HL-60/S4 (cell line): ENCODE measurements around the gene RGL1.
"Not testable (repeated sequence)": the region's sequence is repeated elsewhere in the genome, so short reads cannot be mapped to it uniquely, and the experiment has no call there.

Source experiments
- in situ Hi-C: fragments of 300-500 bp; cut with MboI; formaldehyde crosslinking; loops from 2 replicates; pipeline ENCODE4 v1.14.3; 2022; ENCODE audit warnings: low sequenced_read_pairs

The RGL1 gene

GRCh38 chr1:183783767-183784637 is 20.9 kb upstream of the RGL1 start:
- in situ Hi-C loops, result no loop called here

GRCh38 chr1:183785921-183786320 is 19.0 kb upstream of the RGL1 start:
- in situ Hi-C loops, result not testable (repeated sequence)

- in situ Hi-C loops, result no loop called here
Observed at GRCh38 chr1:183787704-183788103, 17.2 kb upstream of the RGL1 start.

GRCh38 chr1:183791319-183791718 is 13.6 kb upstream of the RGL1 start:
- in situ Hi-C loops, result no loop called here

DNA sequence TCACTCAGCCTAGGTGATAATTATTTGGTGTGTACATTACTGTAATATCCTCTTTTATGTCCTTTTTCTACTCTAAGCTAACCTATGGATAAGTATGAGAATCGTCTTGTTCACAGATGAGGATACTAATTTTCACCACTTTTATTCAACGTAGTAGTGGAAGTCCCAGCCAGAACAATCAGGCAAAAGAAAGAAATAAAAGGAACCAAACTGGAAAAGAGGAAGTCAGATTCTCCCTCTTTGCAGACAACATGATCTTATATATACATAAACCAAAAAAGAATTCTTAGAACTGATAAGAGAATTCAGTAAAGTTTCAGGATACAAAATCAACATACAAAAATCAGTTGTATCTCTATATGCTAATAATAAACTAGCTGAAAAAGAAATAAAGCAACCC is 12.6 kb upstream of the RGL1 start:
- in situ Hi-C loops, result no loop called here

GRCh38 chr1:183794088-183794487 is 10.8 kb upstream of the RGL1 start:
- in situ Hi-C loops, result no loop called here

- in situ Hi-C loops, result no loop called here
Observed at GRCh38 chr1:183800449-183800848, 4.5 kb upstream of the RGL1 start.

GRCh38 chr1:183801649-183802048 is 3.3 kb upstream of the RGL1 start:
- in situ Hi-C loops, result no loop called here

DNA sequence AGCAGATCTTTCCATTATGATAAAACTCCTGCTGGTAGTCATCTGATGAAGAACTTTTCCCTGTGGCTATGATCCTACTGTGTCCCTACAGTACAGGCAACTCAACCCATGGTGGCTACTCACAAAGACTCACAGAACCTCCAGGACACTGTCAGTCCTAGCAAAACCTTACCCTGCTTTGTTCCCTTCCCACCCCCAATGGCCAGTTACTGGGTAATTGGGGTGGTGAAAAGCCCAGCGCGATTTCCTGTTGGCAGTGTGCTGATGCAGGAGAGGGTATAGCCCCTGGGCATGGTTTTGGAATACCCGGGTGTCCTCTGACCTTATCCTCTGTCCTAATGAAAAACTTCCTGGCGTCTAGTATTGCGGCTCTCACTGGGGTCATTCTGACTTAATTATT is 533 bp upstream of the RGL1 start:
- in situ Hi-C loops, result no loop called here

DNA sequence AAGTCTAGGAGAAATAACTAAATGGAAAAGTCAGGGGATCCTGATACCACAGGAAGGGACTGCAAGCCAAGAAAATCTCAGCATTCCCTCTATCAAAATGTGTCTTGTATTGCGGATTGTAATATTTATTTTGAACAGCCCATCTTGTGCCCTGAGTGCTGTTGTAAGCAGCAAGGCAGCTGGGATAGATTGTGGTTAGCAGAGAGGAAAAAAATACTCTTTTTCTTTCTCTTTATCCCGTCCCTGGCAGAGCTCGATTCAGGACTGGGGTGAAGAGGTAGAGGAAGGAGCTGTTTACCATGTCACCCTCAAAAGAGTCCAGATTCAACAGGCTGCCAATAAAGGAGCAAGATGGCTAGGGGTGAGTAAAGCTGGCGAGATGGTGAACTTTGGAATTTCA is 1.2 kb downstream of the RGL1 start:
- in situ Hi-C loops, result no loop called here

DNA sequence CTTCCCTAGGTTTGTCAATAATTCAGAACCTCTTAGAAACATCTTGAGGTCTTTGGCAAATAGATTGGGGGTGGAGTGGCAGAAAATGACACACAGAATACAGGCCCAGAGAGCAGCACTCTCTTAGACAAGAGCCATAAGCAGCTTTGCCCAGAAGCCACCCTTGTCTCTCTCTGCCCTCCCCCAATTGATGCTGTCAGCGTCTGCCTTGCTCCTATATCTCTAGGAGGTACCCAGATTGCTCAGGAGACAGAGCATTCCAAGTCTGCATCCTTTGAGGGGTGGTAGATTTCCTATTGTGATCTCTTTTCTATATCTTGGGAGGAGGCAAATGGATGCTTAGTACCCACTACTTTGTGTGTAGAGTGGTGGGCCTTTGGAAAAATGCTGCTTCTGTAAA is 1.8 kb downstream of the RGL1 start:
- in situ Hi-C loops, result no loop called here

GRCh38 chr1:183807549-183808168 is 2.7 kb downstream of the RGL1 start:
- in situ Hi-C loops, result no loop called here

DNA sequence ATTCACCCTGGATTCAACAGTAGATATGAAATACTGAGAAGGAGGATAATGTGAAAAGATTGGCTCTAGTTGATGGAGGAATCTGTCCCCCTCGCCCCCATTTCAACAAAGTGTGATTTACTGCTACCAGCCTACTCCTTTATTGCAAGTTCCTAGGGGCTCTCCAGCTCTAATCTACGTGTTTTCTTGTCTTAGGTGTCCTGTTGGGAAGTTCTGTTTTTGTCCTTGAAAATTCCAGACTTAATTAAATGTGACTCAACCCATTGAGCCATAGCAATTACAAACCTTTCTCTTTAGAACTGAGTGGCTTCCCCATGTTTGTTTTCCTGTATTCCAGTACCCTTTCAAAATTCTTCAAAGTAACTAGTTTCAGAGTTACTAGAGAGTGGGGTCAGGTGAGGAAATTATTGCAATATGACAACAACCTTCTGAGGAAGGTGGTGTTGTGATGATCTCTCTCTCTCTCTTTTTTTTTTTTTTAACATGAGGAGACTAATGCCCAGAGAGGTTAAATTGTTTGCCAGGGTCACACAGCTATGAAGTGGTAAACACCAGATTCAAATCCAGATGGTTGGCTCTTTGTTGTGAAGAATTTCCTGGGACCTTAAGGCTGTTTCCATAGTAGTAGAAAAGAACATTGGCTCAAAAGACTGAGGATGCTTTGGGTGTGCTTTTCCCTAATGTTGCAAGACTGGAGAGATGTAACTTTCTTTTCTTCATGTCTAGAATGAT is 3.5 kb downstream of the RGL1 start:
- in situ Hi-C loops, result no loop called here

DNA sequence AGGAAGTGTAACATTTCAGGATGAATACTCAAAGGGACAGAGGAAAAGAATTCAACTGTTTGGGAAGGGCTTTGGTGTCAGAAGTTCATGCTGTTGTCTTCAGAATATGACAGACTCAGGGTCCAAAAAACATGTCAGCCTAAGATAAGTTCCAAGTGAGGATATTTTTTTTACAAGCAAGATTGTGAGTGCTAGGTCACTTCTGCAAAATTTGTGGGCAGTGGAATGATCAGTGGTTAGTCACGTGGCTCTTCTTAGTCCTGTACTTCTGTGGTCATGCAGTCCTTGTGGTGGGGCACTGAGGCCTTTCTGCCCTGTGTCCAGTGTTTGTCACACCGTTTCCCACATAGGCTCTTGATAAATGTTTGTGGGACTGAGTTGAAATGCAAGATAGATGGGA is 5.2 kb downstream of the RGL1 start:
- in situ Hi-C loops, result no loop called here

DNA sequence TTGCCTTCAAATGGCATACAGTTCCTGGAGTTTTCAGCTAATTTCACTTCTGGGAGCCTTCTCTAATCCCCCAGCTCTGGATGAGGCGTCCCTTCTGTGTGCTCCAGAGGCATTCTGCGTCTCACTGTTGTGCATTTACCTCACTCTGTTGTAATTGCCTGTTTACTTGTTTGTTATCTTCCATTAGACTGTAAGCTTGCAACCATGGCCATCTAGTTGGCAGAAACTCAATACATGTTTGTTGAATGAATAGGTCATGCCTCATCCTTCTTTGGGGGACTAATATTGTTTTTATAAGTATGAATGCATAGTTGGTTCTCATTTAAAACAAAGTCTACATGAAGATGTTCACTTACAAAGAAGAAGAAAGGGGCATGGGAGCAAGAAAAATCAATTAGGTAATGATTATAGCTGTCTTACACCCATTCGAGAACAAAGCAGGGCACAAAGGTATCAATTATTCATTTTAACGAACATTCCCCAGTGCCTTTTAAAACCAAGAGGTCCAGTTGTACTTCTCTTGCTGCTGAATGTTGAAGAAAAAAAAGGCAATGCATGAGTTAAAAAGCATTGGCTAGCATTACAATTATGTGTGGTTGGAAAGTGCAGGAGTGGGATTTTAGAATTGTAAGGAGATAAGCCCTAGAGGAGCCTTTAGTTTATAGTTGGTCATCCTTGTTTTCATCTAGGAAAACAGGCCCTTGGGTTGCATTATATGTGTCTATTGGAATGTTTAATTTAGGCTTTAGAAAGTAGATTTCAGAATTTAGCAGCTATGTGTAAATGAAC is 6.0 kb downstream of the RGL1 start:
- in situ Hi-C loops, result no loop called here

GRCh38 chr1:183812128-183812527 is 7.2 kb downstream of the RGL1 start:
- in situ Hi-C loops, result no loop called here

GRCh38 chr1:183812686-183813569 is 8.0 kb downstream of the RGL1 start:
- in situ Hi-C loops, result no loop called here

GRCh38 chr1:183814121-183814681 is 9.3 kb downstream of the RGL1 start:
- in situ Hi-C loops, result no loop called here

GRCh38 chr1:183816110-183816509 is 11.2 kb downstream of the RGL1 start:
- in situ Hi-C loops, result no loop called here
